Measurements from ENCODE around the gene FLNB.
"Not testable (repeated sequence)": the region's sequence is repeated elsewhere in the genome, so short reads cannot be mapped to it uniquely, and the experiment has no call there.

FLNB gene

DNA sequence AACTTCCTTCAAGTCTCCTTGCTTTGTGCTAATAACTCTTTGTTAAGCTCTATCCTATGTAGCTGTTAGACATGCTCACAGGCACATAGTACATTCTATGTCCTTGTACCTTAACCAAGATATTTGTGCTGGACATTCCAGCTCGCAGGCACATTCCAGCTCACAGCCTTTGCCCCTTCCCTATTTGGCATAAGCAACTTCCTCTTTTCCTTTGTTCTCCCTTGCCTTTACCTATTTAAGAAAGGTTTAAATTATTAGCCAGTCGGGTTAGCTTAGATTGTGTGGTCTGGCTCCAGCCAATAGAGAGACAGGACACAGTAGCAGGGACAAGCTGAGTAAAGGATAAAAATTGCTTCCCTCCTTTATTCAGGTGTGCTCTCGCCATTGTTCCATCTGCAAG is 193.2 kb downstream of the FLNB start:
- DNase-seq (ENCODE audit: low spot score): not testable (repeated sequence)

DNA sequence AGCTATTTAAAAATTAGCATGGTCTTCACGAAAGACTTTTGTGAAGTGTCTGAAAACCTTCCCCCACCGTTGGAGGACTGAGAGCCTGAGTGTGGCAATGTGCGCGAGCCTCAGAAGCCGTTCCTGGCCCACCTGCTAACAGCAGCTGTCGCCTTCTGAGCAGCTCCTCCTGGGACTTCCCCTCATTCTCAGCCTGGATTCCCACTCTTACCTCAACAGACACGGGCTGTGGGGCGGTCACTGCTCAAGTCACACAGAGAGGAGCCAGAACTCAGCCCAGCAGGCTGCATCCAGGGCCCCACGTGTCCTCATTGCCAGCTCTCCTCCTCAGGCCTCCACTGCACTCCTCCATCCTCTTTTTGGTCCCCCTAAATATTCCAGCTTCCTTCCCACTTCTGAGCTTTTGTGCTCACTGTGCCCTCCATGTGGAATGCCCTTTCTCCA is 194.7 kb downstream of the FLNB start:
- no peak for DNase-seq (ENCODE audit: low spot score)

DNA sequence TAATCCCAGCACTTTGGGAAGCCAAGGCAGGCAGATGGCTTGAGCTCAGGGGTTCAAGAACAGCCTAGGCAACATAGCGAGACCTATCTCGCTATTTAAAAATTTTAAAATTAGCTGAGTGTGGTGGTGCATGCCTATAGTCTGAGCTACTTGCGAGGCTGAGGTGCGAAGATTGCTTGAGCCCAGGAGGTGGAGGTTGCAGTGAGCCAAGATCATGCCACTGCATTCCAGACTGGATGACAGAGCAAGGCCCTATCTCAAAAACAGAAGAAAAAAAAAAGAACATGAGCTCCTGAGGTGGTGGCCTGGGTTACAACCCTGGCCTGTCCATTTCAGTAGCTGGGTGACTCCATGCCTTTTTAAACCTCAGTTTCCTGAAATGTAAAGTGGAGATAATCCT is 195.3 kb downstream of the FLNB start:
- DNase-seq (ENCODE audit: low spot score): no peak

- DNase-seq (ENCODE audit: low spot score): no peak
Measured at GRCh38 chr3:58204720-58205119, 196.5 kb downstream of the FLNB start.

GRCh38 chr3:58205981-58206380 is 197.8 kb downstream of the FLNB start:
- DNase-seq (ENCODE audit: low spot score): no peak

- no peak for DNase-seq (ENCODE audit: low spot score)
Measured at GRCh38 chr3:58206406-58207011, 198.3 kb downstream of the FLNB start.

DNA sequence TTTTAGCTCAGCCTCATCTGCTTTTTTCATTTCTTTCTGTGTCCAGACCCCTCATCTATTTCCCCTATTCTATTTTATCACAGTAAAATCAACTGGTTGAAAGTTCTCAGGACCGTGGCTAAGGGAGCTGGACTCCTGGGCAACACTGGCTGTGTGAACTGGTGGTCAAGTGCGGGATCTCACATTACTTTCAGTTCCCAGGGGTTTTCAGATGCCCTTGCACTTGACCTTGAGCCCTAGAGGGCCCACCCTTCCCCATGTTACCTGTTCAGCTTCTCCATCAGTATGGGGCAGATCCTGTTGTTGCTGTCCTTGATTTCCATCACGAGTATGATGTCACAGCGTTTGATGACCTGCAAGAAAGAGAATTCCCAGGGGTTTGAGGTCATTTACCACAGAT is 199.7 kb downstream of the FLNB start:
- no peak for DNase-seq (ENCODE audit: low spot score)

DNA sequence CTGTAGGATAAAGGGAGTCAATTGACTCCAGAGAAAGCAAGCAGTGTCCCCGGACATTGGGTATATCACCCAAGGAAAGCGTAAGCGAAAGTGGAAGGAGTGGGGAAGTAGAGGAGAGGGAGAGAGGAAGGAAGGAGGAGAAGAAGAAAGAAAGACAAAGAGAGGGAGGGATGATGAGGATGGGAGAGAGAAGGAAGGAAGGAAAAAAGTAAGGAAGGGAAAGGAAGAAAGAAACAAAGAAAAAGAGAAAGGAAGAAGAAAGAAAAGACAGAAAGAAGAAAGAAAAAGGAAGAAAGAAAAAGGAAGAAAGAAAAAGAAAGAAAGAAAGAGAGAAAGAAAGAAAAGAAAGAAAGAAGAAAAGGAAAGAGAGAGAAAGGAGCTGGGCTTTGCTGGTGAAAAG is 201.7 kb downstream of the FLNB start:
- DNase-seq (ENCODE audit: low spot score): no peak

GRCh38 chr3:58210761-58211460 is 202.7 kb downstream of the FLNB start, which contains the start of gene DNASE1L3:
TSS of gene DNASE1L3 (minus strand) at chr3:58210972. CDS start at chr3:58210906, 66 bp downstream.
- DNase-seq (ENCODE audit: low spot score): no peak

DNA sequence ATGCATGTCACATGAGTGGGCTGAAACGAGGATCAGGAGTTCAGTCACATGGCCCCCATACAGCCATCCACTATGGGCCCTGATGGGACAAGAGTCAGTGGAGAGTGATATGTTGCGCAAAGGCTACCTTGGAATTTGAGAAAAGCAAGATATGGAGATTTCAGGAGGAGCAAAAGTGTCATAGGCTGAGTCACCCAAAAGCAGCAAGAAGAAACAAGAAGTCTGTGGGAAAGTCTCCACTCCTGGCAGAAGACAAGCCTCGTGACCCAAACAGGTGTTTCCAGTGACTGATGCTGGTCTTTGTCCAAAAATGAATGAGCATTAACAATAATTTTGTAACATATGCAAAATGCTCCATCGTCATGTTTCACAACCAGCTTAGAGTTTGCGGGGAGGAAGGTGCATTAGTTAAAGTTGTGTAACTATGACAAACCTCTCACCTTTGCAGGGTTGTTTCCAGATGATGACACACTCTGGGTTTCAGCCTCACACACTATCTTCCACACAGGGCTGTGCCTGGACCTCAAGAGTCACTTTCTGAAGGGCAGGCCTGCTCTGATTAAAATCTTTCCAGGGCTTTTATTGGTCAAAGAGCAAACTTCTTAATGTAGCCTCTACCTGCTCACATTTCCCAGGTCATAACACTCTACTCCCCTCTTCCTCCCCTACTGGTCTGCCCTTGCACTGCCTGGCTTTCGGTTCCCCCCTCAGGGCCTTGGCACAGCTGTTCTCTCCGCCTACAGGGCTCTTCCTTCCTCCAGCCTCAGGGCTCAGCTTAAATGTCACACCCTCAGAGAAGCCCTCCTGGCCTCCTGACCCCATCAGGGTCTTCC is 206.5 kb downstream of the FLNB start:
- DNase-seq (ENCODE audit: low spot score): no peak

GRCh38 chr3:58215317-58216025 is 207.2 kb downstream of the FLNB start:
- DNase-seq (ENCODE audit: low spot score): no peak

DNA sequence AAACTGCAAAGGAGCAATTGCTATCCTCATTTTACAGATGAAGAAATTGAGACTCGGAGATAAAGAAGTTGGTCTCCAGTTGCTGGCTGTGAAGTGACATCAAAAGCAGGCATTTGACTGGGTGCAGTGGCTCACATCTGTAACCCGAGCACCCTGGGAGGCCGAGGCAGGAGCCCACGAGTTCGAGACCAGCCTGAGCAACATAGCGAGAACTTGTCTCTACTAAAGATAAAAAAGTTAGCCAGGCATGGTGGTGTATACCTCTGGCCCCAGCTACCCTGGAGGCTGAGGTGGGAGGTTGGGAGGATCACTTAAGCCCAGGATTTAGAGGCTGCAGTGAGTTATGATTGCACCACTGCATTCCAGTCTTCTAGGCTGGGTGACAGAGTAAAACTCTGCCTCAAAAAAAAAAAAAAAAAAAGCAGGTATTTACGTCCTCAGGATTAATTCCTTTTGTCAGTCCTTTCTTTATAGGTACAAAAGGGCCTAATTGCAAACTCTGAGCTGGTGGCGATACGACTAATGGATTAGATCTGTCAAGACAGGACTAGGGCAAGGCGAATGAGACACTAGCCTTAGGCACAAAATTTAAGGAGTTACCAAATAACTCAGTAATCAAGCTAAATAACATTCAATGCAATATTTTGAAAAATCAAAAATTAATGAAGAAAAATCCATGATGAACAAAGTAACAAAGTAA is 208.4 kb downstream of the FLNB start:
- no peak for DNase-seq (ENCODE audit: low spot score)

- peak; percentile 48 for DNase-seq (ENCODE audit: low spot score)
Measured at GRCh38 chr3:58217209-58217811, 209.1 kb downstream of the FLNB start.

DNA sequence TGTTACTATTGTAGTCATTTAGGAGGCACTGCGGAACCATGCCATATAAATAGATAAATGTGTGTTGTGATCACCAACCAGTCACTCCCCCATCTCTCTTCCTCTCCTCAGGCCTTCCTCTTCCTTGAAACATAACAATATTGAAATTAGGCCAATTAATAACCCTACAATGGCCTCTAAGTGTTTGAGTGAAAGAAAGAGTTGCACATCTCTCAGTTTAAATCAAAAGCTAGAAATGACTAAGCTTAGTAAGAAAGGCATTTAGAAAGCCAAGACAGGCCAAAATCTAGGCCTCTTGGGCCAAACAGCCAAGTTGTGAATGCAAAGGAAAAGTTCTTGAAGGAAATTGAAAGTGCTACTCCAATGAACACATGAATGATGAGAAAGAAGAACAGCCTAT is 210.7 kb downstream of the FLNB start:
- no peak for DNase-seq (ENCODE audit: low spot score)

All from SK-N-DZ (cell line).